ENCODE measurements around the gene ANKHD1.
"Not testable (repeated sequence)": the region's sequence is repeated elsewhere in the genome, so short reads cannot be mapped to it uniquely, and the experiment has no call there.

Gene ANKHD1

GRCh38 chr5:140427726-140428125 lies 26.1 kb downstream of the ANKHD1 start:
- DNase-seq = not testable (repeated sequence)

GRCh38 chr5:140429724-140430123 lies 28.1 kb downstream of the ANKHD1 start:
- no peak for DNase-seq

GRCh38 chr5:140432212-140432611 lies 30.6 kb downstream of the ANKHD1 start:
- DNase-seq = no peak

GRCh38 chr5:140432916-140433315 lies 31.3 kb downstream of the ANKHD1 start:
- DNase-seq = no peak

- DNase-seq = not testable (repeated sequence)
Observed at GRCh38 chr5:140457368-140457767, 55.7 kb downstream of the ANKHD1 start.

- DNase-seq = no peak
Observed at GRCh38 chr5:140466981-140467742, 65.5 kb downstream of the ANKHD1 start.

- no peak for DNase-seq
Observed at GRCh38 chr5:140468188-140468587, 66.6 kb downstream of the ANKHD1 start.

- DNase-seq = no peak
Observed at GRCh38 chr5:140469259-140469658, 67.6 kb downstream of the ANKHD1 start.

- DNase-seq = no peak
Observed at GRCh38 chr5:140480310-140481014, 78.8 kb downstream of the ANKHD1 start.

GRCh38 chr5:140481758-140482157 lies 80.1 kb downstream of the ANKHD1 start:
- no peak for DNase-seq

- DNase-seq = no peak
Observed at GRCh38 chr5:140483055-140483454, 81.4 kb downstream of the ANKHD1 start.

- DNase-seq = not testable (repeated sequence)
Observed at GRCh38 chr5:140488141-140488540, 86.5 kb downstream of the ANKHD1 start.

- DNase-seq = no peak
Observed at GRCh38 chr5:140488914-140489313, 87.3 kb downstream of the ANKHD1 start.

GRCh38 chr5:140497897-140498296 lies 96.3 kb downstream of the ANKHD1 start:
- DNase-seq = no peak

GRCh38 chr5:140498591-140498990 lies 97.0 kb downstream of the ANKHD1 start:
- no peak for DNase-seq

- DNase-seq = no peak
Observed at GRCh38 chr5:140502834-140503233, 101.2 kb downstream of the ANKHD1 start.

GRCh38 chr5:140509898-140510297 lies 108.3 kb downstream of the ANKHD1 start:
- DNase-seq = no peak

GRCh38 chr5:140513124-140513523 lies 111.5 kb downstream of the ANKHD1 start:
- no peak for DNase-seq

GRCh38 chr5:140524003-140524402 lies 122.4 kb downstream of the ANKHD1 start:
- no peak for DNase-seq

GRCh38 chr5:140540227-140540626 lies 138.6 kb downstream of the ANKHD1 start:
- no peak for DNase-seq

- DNase-seq = no peak
Observed at GRCh38 chr5:140542972-140543371, 141.3 kb downstream of the ANKHD1 start.

GRCh38 chr5:140544986-140545385 lies 143.4 kb downstream of the ANKHD1 start:
- no peak for DNase-seq

- DNase-seq = no peak
Observed at GRCh38 chr5:140545606-140546005, 144.0 kb downstream of the ANKHD1 start.

GRCh38 chr5:140546851-140547507 lies 145.3 kb downstream of the ANKHD1 start:
- DNase-seq = no peak

All from inflammatory macrophage treated with lipopolysaccharide for 1 hour (primary cell).